ENCODE results near the gene DPH6.

GRCh38 chr15:35330048-35330695 is 215.8 kb downstream of the DPH6 start:
- TF ChIP-seq CTCF (IDR thresholded peaks at IDR 0.05) (no peak), EZH2phosphoT487 (IDR thresholded peaks at IDR 0.05) (no peak)
